Thymus (tissue), 11 donors: ENCODE measurements around the gene COL15A1. TPM values are rescaled to one million over a fixed set of nuclear protein-coding genes. Genes with fewer than 3 reads are reported as not detected.

Experiments used
- DNase-seq, 9 donors: peaks; one replicate each; pipeline ENCODE4 v3.0.0-alpha.2; 2013; ENCODE audit warnings: low spot score in 9 of 9, low read depth in 6 of 9, missing footprints in 1 of 9
- H3K27ac ChIP-seq, 2 donors: one replicate each; pipeline ENCODE4 v1.5.1; 2013; ENCODE audit warnings: control low read depth in 1 of 2, low read depth in 1 of 2, low read length in 1 of 2, mild to moderate bottlenecking in 1 of 2, moderate library complexity in 1 of 2
- H3K27me3 ChIP-seq, 2 donors: one replicate each; pipeline ENCODE4 v1.5.1; 2013; ENCODE audit warnings: low read length in 1 of 2; ENCODE audit not compliant: control insufficient read depth in 2 of 2, insufficient read depth in 1 of 2
- H3K36me3 ChIP-seq, 2 donors: one replicate each; pipeline ENCODE4 v1.5.1; 2013; ENCODE audit warnings: low read length in 1 of 2, mild to moderate bottlenecking in 1 of 2, moderate library complexity in 1 of 2; ENCODE audit not compliant: control insufficient read depth in 2 of 2, insufficient read depth in 2 of 2
- H3K4me1 ChIP-seq, 2 donors: one replicate each; pipeline ENCODE4 v1.5.1; 2013; ENCODE audit warnings: low read length in 2 of 2; ENCODE audit not compliant: control insufficient read depth in 2 of 2, insufficient read depth in 2 of 2
- H3K4me3 ChIP-seq, 2 donors: one replicate each; pipeline ENCODE4 v1.5.1; 2013; ENCODE audit warnings: low read length in 2 of 2, control low read depth in 1 of 2, mild to moderate bottlenecking in 1 of 2
- H3K9me3 ChIP-seq, 2 donors: one replicate each; pipeline ENCODE4 v1.5.1; 2013; ENCODE audit warnings: low read length in 1 of 2, mild to moderate bottlenecking in 1 of 2; ENCODE audit not compliant: control insufficient read depth in 2 of 2, insufficient read depth in 1 of 2
- WGBS: extraction: QIAGEN DNeasy Blood & Tissue Kit; methylation state at CpG from one replicate; pipeline ENCODE4 v1.1.7; 2013; 5-methylcytosine and 5-hydroxymethylcytosine counted together
- polyA plus RNA-seq: library from polyadenylated mRNA; stranded (reverse); fragments of 200-250 nt; gene quantifications from one replicate; pipeline ENCODE4 v1.2.3, GENCODE V29; 2013
- total RNA-seq: library from RNA; stranded (reverse); fragments of 120-200 nt; gene quantifications from one replicate; pipeline ENCODE4 v1.2.4, GENCODE V29; 2013
- donor health status: healthy.

The COL15A1 gene
- total and polyA plus RNA-seq, 2 donors, result 3.8 to 13.2 TPM

DNA sequence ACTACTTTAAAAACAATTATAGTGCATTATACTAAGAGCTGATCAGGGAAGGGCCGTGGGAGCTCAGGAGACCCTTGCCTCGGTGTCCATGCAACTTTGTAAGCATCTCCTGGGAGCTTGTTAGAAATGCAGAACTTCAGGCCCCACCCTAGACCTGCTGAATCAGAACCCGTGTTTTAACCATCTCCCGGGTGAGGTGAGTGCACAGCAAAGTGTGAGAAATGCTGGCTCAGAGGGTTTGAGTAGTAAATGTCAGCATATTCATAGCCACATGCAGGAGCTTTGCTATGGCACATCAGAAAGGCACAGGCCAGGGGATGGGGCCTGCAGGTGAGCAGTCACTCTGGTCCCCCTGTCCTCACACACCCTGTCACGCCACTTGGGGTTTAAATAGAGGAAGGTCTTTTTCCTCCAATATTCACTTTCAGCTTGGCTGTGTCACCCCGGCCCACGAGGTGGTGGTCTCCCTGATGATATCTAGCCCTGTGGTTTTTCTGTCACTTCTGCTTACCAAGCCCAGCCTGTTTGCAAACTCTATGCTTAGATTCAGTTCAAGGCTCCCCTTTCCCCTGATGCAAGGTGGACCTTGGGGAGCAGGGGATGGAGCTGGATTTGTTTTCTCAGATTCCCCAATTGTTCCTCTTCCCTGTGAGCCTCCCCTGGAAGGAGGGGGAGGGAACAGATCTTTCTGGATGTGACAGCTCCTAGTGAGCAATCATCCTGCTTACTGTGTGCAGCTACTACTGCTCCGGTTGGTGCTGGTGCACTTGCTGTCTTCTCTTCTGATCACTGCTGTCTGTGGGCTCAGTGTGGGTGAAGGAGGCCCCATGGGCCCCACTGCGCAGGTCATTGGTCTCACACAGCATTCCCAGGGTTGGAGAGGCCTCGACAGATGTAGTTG is 109.4 kb downstream of the COL15A1 start:
- Histone ChIP-seq H3K9me3 (no peaks in the 10 kb centered on the region), H3K4me1 (peaks cover 31 to 51% of the 10 kb centered on the region in 2 donors), H3K36me3 (no peaks in the 10 kb centered on the region), H3K27me3 (no peaks in the 10 kb centered on the region), H3K27ac (no peak overlapping the region), H3K4me3 (no peak overlapping the region)
- 65% methylated on average over 10 of the region's 10 CpGs for WGBS
- peak in 1 of 9 donors; percentile 47 for DNase-seq

DNA sequence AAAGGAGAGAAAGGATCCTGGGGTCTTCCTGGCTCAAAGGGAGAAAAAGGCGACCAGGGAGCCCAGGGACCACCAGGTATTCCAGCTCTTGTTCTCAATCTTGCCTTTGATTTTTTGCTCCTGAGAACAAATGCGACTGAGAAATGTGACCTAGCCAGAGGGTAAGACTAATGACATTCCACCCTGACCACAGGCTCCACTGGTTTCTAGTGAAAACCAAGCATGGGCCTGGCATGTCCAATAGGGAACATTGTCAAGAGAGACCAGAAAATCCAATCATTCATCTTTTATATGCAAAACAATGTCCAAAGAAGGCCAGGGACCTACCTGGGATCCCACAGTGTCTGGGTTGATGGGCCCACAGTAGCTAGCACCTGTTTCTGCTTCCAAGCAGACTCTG is 110.9 kb downstream of the COL15A1 start:
- no peaks in the 10 kb centered on the region for H3K9me3 ChIP-seq

DNA sequence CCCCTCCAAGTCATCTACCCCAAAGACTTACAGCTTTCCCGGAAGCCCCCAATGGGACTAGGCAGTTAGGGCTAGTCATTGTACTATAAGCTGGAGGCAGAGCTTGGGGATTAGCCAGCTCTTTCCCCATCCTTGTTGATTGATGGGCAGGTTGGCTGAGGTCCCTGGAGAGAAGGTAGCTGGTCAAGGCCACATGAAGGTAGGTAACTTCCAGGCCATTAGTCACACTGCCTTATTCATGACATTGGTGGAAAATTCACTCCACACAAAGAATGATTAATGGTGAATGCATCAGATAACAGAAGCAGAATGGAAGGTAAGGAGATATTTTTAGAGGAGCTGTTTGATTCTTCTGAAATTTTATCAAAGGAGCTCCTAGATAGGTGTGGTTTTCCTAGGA is 111.7 kb downstream of the COL15A1 start:
- no peak for DNase-seq
- Histone ChIP-seq H3K4me1 (peaks cover 51 to 70% of the 10 kb centered on the region in 2 donors), H3K36me3 (no peaks in the 10 kb centered on the region), H3K4me3 (no peak overlapping the region), H3K27me3 (no peaks in the 10 kb centered on the region), H3K9me3 (no peaks in the 10 kb centered on the region), H3K27ac (no peak overlapping the region)
- WGBS, result 100% methylated on average over 1 of the region's 1 CpG

More for the DNA sequence above, 110.9 kb downstream of the COL15A1 start:
- Histone ChIP-seq H3K4me3 (no peak overlapping the region), H3K27me3 (no peaks in the 10 kb centered on the region), H3K27ac (no peak overlapping the region), H3K36me3 (no peaks in the 10 kb centered on the region), H3K4me1 (peaks cover 46 to 63% of the 10 kb centered on the region in 2 donors)
- over 99% methylated on average over 2 of the region's 2 CpGs for WGBS
- DNase-seq, result no peak

DNA sequence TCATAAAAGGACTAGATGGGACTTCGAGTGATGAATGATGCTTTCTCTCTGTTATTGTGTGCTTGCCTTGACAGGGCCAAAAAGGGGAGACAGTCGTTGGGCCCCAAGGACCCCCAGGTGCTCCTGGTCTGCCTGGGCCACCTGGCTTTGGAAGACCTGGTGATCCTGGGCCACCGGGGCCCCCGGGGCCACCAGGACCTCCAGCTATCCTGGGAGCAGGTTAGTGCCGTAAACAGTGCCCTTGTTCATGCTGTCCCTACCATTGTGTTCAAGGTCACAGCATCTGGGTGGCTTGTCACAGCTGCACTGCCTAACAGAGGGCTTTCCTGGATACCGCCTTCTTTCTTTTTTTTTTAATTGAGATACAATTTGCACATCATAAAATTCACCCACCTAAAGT is 112.5 kb downstream of the COL15A1 start:
- H3K9me3 ChIP-seq, result no peaks in the 10 kb centered on the region
- H3K4me1 ChIP-seq, result peaks cover 53 to 73% of the 10 kb centered on the region in 2 donors
- no peaks in the 10 kb centered on the region for H3K36me3 ChIP-seq
- H3K27ac ChIP-seq, result no peak overlapping the region
- WGBS, result 97% methylated on average over 6 of the region's 6 CpGs
- no peaks in the 10 kb centered on the region for H3K27me3 ChIP-seq
- DNase-seq, result no peak
- no peak overlapping the region for H3K4me3 ChIP-seq

DNA sequence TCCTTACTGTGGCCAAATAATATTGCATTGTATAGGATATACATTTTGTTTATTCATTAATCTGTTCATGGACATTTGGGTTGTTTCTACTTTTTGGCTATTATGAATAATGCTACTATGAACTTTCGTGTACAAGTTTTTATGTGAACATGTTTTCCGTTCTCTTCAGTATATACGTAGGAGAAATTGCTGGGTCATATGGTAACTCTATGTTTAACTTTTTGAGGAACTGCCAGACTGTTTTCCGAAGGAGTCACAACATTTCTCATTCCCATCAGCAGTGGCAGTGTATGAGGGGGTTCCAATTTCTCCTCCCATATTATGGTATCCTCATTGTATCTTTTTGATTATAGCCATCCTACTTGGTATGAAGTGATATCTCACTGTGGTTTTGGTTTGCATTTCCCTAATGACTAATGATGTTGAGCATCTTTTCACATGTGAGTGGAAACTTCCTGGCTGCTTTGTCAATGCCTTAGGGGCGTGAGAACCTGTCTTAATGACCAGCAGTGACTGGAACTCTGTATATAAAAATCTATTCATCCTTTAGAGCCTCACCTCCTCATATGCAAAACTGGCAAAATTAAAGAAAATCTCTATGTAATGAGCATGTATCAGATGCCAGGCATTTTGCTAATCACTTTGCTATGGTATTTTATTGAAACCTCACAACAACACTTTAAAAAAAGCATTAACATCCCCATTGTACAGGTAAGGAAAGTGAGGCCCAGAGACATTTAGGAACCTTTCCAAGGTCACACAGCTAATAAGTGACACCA is 113.4 kb downstream of the COL15A1 start:
- WGBS, result 60% methylated on average over 5 of the region's 5 CpGs
- no peak overlapping the region for H3K4me3 ChIP-seq
- peaks cover 53 to 73% of the 10 kb centered on the region in 2 donors for H3K4me1 ChIP-seq
- H3K27ac ChIP-seq, result no peak overlapping the region
- H3K9me3 ChIP-seq, result no peaks in the 10 kb centered on the region
- peak in 1 of 9 donors; percentile 23 for DNase-seq
- H3K27me3 ChIP-seq, result no peaks in the 10 kb centered on the region
- H3K36me3 ChIP-seq, result no peaks in the 10 kb centered on the region

DNA sequence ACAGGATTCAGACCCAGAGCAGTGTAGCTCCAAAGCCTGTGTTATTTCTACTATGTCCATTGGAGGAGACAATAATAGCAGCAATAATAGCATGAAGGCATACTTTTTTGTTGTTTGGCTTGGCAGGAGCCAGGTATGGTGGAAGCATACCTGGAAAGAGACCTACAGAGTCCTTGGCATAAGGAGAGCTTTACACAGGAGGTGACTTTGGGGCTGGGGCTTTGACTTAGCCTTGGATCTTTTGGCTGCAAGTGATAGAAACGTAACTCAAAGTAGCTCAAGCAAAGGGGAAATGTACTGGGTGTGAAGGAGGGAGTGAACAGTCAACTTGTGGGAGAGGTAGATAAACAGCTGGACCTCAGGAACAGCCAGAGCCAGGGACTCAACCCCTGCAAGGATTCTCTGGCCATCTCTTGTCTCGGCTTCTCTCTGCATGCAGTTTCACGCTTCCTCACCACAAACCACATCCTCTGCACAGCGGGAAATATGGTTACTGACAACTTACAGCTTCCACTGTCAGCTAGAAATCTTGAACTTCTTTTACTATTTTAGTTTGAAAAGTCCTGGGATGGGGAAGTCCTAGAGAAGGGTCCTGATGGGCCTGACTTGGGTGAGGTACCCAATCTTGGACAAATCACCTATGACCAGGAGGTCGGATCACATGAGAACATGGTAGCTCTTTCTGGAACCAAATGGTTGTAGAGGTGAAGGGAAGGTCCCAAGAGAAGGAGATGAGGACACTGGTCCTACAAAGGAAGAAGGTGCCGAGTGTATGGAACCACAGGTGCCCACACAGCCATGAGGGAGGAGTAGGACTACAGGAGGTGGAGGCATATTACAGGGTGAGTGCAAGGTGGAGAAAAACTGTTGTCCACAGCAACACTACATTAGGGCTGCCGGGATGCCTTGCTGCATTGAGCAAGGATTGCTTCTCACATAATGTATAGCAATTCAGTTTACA is 114.2 kb downstream of the COL15A1 start:
- Histone ChIP-seq H3K27me3 (no peaks in the 10 kb centered on the region), H3K9me3 (no peaks in the 10 kb centered on the region), H3K36me3 (no peaks in the 10 kb centered on the region), H3K4me3 (peak overlapping the region; percentile 19 to 25), H3K27ac (peak overlapping the region; percentile 64 to 85), H3K4me1 (peaks cover 48 to 66% of the 10 kb centered on the region in 2 donors)
- 17% methylated on average over 7 of the region's 7 CpGs for WGBS
- peak; percentile 67 to 95 (median 89) for DNase-seq

DNA sequence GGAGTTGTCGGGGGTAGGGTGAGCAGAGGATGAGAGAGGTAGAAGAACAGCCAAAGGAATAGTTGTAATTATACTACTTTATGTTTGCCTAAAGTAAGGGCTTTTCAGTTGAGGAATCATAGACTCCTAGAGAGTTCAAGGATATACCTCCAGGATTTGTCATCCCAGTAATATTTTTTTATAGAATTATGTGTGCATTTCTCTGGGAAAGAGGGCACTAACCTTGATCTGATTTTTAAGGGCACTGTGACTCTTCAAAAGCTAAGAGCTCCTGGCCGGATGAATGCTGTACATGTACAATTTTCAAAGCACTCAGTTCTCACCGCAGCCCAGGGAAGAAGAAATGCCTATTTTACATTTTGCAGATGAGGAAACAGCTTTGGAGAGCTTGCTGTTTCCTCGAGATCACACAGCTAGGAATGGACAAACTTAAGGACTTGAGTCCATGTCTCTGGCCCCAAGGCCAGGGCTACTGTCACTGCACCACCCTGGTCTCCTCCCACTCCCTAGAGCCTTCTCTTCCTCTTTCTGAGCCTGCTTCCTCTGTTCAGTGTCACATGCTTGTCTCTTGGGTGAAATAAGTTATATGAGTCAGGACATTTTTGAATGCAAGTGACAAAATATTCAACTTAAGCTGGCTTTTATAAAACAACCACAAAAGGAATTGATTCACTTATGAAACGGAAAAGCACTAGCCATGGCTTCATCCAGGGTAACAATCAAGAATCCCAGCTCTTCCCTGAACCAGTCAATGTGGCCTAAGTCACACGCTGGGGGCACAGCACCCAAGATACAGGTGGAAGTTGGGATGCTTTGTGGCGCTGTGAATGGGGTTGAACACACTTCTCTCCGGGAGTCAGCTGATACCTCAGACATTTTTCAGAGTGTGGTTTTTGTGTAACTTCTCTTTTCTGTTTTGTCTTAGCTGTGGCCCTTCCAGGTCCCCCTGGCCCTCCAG is 115.5 kb downstream of the COL15A1 start:
- H3K4me3 ChIP-seq, result no peak overlapping the region
- H3K9me3 ChIP-seq, result no peaks in the 10 kb centered on the region
- H3K4me1 ChIP-seq, result peaks cover 44 to 53% of the 10 kb centered on the region in 2 donors
- DNase-seq, result peak in 6 of 9 donors; percentile 41 to 78 (median 52)
- H3K27ac ChIP-seq, result peak overlapping the region; percentile 58 to 67
- no peaks in the 10 kb centered on the region for H3K36me3 ChIP-seq
- 27% methylated on average over 8 of the region's 8 CpGs for WGBS
- H3K27me3 ChIP-seq, result no peaks in the 10 kb centered on the region

DNA sequence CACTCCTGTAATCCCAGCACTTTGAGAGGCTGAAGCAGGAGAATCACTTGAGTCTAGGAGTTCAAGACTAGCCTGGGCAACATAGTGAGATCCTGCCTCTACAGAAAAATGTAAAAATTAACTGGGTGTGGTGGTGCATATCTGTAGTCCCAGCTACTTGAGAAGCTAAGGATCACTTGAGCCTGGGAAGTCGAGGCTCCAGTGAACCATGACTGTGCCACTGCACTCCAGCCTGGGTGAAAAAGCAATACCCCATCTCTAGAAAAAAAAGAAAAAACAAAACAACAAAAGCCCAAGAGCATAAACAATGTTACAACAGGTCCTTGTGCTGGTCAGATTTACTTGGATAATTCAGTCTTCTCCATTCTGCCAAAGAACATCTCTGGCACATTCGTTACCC is 116.9 kb downstream of the COL15A1 start:
- Histone ChIP-seq H3K9me3 (no peaks in the 10 kb centered on the region), H3K27ac (no peak overlapping the region), H3K4me3 (no peak overlapping the region), H3K27me3 (no peaks in the 10 kb centered on the region), H3K36me3 (no peaks in the 10 kb centered on the region), H3K4me1 (peaks cover 38 to 46% of the 10 kb centered on the region in 2 donors)
- DNase-seq, result no peak
- 93% methylated on average over 2 of the region's 2 CpGs for WGBS
